ENCODE data around the gene PIEZO2. TPM values are rescaled to one million over a fixed set of nuclear protein-coding genes. Genes with fewer than 3 reads are reported as not detected.

Gene PIEZO2
- total RNA-seq, 1 experiment from 2014 or later, result 5.5 TPM

- H3K4me1 ChIP-seq (replicated peaks), result 0 out of 2 replicates have a peak, but pooled peaks cover 3% of the 10 kb centered on the region
- H3K27me3 ChIP-seq (replicated peaks), result no peaks in the 10 kb centered on the region
- no peak overlapping the region for H3K4me3 ChIP-seq
- H3K36me3 ChIP-seq, result no peaks in the 10 kb centered on the region
- H3K9me3 ChIP-seq (replicated peaks), result no peaks in the 10 kb centered on the region
- no peak overlapping the region for H3K27ac ChIP-seq
- DNase-seq (ENCODE audit: low read depth in 1 of 2, low spot score in 2 of 2), result no peak
These were observed 35.4 kb downstream of the PIEZO2 start for GRCh38 chr18:11113937-11114336.

GRCh38 chr18:11113046-11113548, 36.3 kb downstream of the PIEZO2 start:
- Histone ChIP-seq H3K9me3 (replicated peaks) (no peaks in the 10 kb centered on the region), H3K27ac (no peak overlapping the region), H3K27me3 (replicated peaks) (no peaks in the 10 kb centered on the region), H3K36me3 (no peaks in the 10 kb centered on the region), H3K4me1 (replicated peaks) (0 out of 2 replicates have a peak, but pooled peaks cover 3% of the 10 kb centered on the region), H3K4me3 (no peak overlapping the region)
- no peak for DNase-seq (ENCODE audit: low read depth in 1 of 2, low spot score in 2 of 2)

GRCh38 chr18:11112286-11112685, 37.1 kb downstream of the PIEZO2 start:
- Histone ChIP-seq H3K9me3 (replicated peaks) (no peaks in the 10 kb centered on the region), H3K36me3 (no peaks in the 10 kb centered on the region), H3K4me1 (replicated peaks) (0 out of 2 replicates have a peak, but pooled peaks cover 3% of the 10 kb centered on the region), H3K27me3 (replicated peaks) (no peaks in the 10 kb centered on the region), H3K27ac (no peak overlapping the region), H3K4me3 (no peak overlapping the region)
- no peak for DNase-seq (ENCODE audit: low read depth in 1 of 2, low spot score in 2 of 2)

GRCh38 chr18:11110509-11110908, 38.9 kb downstream of the PIEZO2 start:
- Histone ChIP-seq H3K9me3 (replicated peaks) (no peaks in the 10 kb centered on the region), H3K4me1 (replicated peaks) (0 out of 2 replicates have a peak, but pooled peaks cover 3% of the 10 kb centered on the region), H3K27me3 (replicated peaks) (no peaks in the 10 kb centered on the region), H3K4me3 (no peak overlapping the region), H3K27ac (no peak overlapping the region), H3K36me3 (no peaks in the 10 kb centered on the region)
- no peak for DNase-seq (ENCODE audit: low read depth in 1 of 2, low spot score in 2 of 2)

GRCh38 chr18:11108947-11109346, 40.4 kb downstream of the PIEZO2 start:
- Histone ChIP-seq H3K27ac (no peak overlapping the region), H3K9me3 (replicated peaks) (no peaks in the 10 kb centered on the region), H3K4me1 (replicated peaks) (no peaks in the 10 kb centered on the region), H3K36me3 (no peaks in the 10 kb centered on the region), H3K4me3 (no peak overlapping the region), H3K27me3 (replicated peaks) (no peaks in the 10 kb centered on the region)
- no peak for DNase-seq (ENCODE audit: low read depth in 1 of 2, low spot score in 2 of 2)

- no peaks in the 10 kb centered on the region for H3K27me3 ChIP-seq (replicated peaks)
These were observed 42.5 kb downstream of the PIEZO2 start for GRCh38 chr18:11106894-11107293.

GRCh38 chr18:11105463-11105862, 43.9 kb downstream of the PIEZO2 start:
- Histone ChIP-seq H3K4me3 (no peak overlapping the region), H3K4me1 (replicated peaks) (no peaks in the 10 kb centered on the region), H3K27ac (no peak overlapping the region), H3K27me3 (replicated peaks) (no peaks in the 10 kb centered on the region), H3K9me3 (replicated peaks) (no peaks in the 10 kb centered on the region), H3K36me3 (no peaks in the 10 kb centered on the region)
- no peak for DNase-seq (ENCODE audit: low read depth in 1 of 2, low spot score in 2 of 2)

More at GRCh38 chr18:11106894-11107293, 42.5 kb downstream of the PIEZO2 start:
- DNase-seq (ENCODE audit: low read depth in 1 of 2, low spot score in 2 of 2), result no peak
- no peaks in the 10 kb centered on the region for H3K36me3 ChIP-seq
- no peak overlapping the region for H3K27ac ChIP-seq
- no peak overlapping the region for H3K4me3 ChIP-seq
- no peaks in the 10 kb centered on the region for H3K4me1 ChIP-seq (replicated peaks)
- H3K9me3 ChIP-seq (replicated peaks), result no peaks in the 10 kb centered on the region

- no peak for DNase-seq (ENCODE audit: low read depth in 1 of 2, low spot score in 2 of 2)
- no peaks in the 10 kb centered on the region for H3K4me1 ChIP-seq (replicated peaks)
- H3K27me3 ChIP-seq (replicated peaks), result no peaks in the 10 kb centered on the region
- no peaks in the 10 kb centered on the region for H3K36me3 ChIP-seq
- H3K27ac ChIP-seq, result no peak overlapping the region
- no peaks in the 10 kb centered on the region for H3K9me3 ChIP-seq (replicated peaks)
- H3K4me3 ChIP-seq, result no peak overlapping the region
These were observed 45.1 kb downstream of the PIEZO2 start for GRCh38 chr18:11104307-11104706.

- Histone ChIP-seq H3K4me1 (replicated peaks) (no peaks in the 10 kb centered on the region), H3K4me3 (no peak overlapping the region), H3K36me3 (no peaks in the 10 kb centered on the region), H3K27me3 (replicated peaks) (no peaks in the 10 kb centered on the region), H3K27ac (no peak overlapping the region), H3K9me3 (replicated peaks) (no peaks in the 10 kb centered on the region)
- no peak for DNase-seq (ENCODE audit: low read depth in 1 of 2, low spot score in 2 of 2)
These were observed 52.3 kb downstream of the PIEZO2 start for GRCh38 chr18:11096839-11097750.

GRCh38 chr18:11096411-11096810, 53.0 kb downstream of the PIEZO2 start:
- H3K4me3 ChIP-seq, result no peak overlapping the region
- H3K9me3 ChIP-seq (replicated peaks), result no peaks in the 10 kb centered on the region
- no peak overlapping the region for H3K27ac ChIP-seq
- no peak for DNase-seq (ENCODE audit: low read depth in 1 of 2, low spot score in 2 of 2)
- no peaks in the 10 kb centered on the region for H3K36me3 ChIP-seq
- no peaks in the 10 kb centered on the region for H3K4me1 ChIP-seq (replicated peaks)
- H3K27me3 ChIP-seq (replicated peaks), result no peaks in the 10 kb centered on the region

- DNase-seq (ENCODE audit: low read depth in 1 of 2, low spot score in 2 of 2), result no peak
- Histone ChIP-seq H3K4me1 (replicated peaks) (no peaks in the 10 kb centered on the region), H3K36me3 (no peaks in the 10 kb centered on the region), H3K27ac (no peak overlapping the region), H3K9me3 (replicated peaks) (no peaks in the 10 kb centered on the region), H3K4me3 (no peak overlapping the region), H3K27me3 (replicated peaks) (no peaks in the 10 kb centered on the region)
These were observed 53.6 kb downstream of the PIEZO2 start for GRCh38 chr18:11095674-11096293.

- DNase-seq (ENCODE audit: low read depth in 1 of 2, low spot score in 2 of 2), result no peak
- Histone ChIP-seq H3K36me3 (no peaks in the 10 kb centered on the region), H3K9me3 (replicated peaks) (no peaks in the 10 kb centered on the region), H3K4me3 (no peak overlapping the region), H3K4me1 (replicated peaks) (no peaks in the 10 kb centered on the region), H3K27me3 (replicated peaks) (no peaks in the 10 kb centered on the region), H3K27ac (no peak overlapping the region)
These were observed 54.2 kb downstream of the PIEZO2 start for GRCh38 chr18:11095211-11095610.

- H3K36me3 ChIP-seq, result no peaks in the 10 kb centered on the region
- no peaks in the 10 kb centered on the region for H3K9me3 ChIP-seq (replicated peaks)
- no peak for DNase-seq (ENCODE audit: low read depth in 1 of 2, low spot score in 2 of 2)
- H3K4me1 ChIP-seq (replicated peaks), result no peaks in the 10 kb centered on the region
- no peak overlapping the region for H3K27ac ChIP-seq
- H3K27me3 ChIP-seq (replicated peaks), result no peaks in the 10 kb centered on the region
- no peak overlapping the region for H3K4me3 ChIP-seq
These were observed 57.6 kb downstream of the PIEZO2 start for GRCh38 chr18:11091746-11092145.
